Fibroblast of skin of back (primary cell): ENCODE results near the gene CHRNA4.

Source experiments
- DNase-seq: peaks from one replicate; pipeline ENCODE4 v3.0.0-alpha.2; 2013

Gene CHRNA4

DNA sequence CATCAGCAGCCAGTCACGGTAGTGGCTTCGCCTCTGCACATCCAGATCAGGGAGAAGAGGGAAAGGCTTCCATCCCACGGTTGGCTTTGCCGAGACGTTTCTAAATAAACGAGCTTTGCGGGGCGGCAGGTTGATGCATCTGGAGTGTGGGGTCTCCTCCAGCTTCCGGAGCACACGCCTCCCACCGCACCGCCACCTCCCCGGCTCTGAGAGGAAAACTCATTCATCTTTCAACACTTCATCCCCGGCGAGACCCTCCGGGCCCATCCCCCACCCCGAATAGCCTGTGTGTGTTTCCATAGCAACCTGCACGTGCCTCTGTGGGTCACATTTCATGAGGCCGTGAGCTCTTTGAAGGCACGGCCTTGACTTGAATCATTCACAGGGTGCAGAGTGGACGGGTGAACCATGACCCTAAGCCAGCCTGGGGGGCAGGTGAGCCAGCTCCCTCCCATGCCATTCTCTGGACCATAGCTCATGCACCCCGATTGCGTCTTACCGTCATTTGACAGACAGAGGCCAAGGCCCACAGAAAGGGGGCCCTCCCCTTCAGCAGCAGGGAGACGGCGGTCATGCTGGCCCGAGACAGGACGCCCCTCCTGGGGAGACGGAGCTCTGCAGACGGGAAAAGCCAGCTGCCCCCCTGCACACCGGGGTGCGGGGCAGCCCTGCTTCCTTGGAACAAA is 16.2 kb upstream of the CHRNA4 start:
- no peak for DNase-seq

DNA sequence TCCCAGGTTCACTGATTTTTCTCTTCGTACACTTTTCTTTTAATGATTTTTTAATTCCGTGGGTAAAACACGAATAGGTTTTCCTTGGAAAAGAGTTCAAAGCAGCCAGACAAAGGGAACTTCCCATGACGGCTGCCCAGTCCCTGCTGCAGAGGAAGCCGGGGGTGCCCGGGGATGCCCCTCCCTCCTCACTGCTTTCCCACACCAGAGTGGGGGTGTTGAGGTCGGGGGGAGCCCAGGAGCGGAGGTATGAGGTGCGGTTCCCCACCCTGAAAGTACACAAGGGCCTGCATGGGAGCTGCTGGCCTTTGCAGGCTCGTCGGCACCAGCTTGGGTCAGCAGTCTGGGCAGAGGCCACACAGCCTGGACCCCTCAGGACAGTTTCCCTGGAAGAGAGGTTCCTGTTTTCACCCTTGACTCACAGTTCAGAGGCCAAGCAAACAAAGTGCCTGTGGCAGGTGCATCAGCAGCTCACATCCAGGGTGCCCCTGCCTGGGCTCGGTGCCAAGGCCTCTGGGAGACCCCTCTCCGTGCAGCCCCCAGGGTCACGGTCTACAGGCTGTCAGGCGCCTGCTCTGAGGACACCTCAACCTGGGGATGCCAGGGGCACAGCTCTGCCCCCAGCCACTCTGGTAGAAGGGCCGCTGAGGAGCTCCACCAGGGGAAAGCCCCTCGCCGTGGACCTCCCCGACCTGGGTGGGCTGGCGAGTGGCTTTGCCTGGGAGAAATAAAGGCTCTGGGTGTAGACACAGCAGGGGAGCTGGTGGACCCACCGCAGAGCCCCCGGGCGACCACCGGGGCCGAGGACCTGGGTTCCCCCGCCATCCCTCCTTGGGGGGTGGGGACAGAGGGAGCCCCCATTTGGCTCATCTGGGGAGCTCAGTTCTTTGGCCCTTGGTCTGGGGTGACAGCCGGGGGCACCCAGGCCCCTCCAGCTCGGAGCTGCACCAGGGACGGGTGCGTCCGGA is 15.4 kb upstream of the CHRNA4 start:
- DNase-seq = no peak

DNA sequence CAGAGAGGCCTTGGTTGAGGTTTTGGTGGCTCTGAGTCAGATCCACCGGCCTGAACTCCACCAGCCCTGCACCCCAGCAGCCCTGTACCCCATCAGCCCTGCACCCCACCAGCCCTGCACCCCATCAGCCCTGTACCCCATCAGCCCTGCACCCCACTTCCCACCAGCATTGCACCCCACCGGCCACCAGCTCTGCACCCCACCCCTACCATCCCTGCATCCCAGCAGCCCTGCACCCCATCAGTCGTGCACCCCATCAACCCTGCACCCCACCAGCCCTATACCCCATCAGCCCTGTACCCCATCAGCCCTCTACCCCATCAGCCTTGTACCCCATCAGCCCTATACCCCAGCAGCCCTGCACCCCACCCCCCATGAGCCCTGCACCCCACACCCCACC is 14.3 kb upstream of the CHRNA4 start:
- DNase-seq = no peak

DNA sequence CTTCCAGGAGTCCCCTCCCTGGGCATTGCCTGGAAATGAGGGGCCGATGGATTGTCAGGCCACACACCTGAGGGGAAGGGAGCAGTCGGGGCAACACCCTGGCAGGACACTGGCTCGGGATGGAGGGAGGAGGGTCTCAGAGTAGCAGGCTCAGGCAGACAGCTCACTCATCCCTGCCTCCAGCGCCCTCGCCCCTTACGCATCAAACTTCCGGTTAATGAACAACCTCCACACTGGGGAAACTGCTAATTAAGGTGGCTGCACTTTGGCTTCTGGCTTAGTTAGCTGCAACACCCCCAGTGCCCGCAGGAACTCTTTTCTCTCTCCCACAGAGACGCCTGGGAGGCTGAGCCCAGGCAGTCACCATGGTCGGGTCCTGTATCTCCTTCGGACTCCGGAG is 13.4 kb upstream of the CHRNA4 start:
- no peak for DNase-seq

DNA sequence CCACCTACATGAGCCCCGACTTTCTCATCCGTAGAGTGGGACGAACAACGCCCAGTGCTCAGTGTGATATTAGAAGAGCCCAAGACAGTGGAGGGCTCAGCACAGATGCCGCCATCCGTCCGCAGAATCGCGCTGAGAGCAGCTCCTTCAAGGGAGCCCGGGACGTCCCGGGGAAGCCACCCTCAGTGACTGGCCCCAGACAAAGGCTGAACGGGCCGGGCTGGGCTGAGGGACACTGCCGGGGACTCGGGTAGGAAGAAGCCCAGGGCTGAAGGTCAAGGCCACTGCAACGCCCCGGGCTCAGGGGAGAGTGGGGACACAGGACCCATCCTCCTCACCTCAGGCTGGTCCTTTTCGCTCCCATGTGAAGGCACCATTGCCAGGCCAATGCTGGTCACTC is 12.8 kb upstream of the CHRNA4 start:
- no peak for DNase-seq

DNA sequence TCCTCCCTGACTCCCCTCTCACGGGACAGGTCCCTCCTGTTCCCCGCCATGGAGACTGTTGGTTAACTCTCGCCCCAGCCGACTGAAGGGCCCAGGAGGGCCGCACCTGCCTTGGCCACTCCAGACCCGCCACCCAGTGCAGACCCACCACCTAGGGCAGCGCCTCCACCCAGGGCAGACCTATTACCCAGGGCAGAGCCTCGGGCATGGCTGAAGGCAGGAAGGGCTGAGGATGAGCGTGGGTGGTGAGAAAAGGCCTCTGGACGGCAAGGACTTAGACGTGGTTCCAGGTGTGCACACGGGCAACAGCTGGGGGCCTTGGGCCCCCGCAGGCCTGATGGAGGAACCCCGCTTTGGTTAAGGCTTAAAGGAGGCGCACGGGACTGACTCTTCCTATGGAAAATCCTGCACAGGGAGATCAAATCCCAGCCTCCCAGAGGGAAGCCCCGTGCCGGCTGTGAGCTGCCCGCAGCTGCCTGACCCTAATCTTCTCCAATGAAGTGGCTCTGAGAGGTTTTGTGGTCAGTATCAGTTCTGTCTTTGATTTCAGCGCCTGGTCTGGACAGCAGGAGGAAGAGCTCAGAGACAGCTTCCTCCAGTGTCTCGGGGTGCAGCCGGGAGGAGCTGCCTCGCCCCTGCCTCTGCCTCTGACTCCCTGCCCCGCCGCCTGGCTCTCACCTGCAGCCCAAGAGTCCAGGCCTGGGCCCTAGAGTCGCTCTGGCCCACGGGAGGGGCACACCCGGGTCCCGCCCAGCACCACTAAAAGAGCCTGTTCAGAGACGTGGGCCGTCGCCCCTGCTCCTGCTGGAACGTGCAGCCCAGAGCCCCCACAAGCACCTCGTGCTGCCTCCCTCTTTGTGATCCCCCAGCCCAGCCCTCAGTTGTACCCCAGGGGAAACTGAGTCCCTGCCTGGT is 12.1 kb upstream of the CHRNA4 start:
- DNase-seq = no peak

DNA sequence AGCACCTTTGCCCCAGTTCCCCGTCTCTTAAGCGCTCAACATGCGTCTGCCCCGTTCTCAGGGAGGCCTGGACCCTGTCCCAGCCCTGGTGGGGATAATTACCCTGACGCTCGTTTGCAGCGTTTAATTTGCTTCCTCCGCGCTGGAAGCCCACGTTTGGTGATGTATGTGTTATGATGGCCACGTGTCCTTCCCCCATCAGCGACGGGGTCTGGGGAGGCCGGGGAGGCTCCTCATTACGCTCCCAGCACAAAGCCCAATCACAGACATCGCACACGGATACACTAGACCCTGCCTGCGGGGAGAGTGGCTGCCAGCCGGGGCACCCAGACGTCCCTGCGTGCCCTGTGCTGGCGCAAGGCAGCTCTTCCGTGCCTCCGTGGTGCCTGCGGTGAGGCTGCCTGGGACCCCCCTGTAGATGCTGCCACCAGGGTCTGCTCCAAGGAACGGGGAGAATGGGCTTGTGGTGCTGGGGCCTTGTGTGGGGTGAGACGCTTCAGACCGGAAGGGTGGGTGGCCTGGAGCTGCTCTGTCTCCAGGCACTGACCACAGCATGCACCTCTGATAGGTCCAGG is 10.2 kb upstream of the CHRNA4 start:
- no peak for DNase-seq

DNA sequence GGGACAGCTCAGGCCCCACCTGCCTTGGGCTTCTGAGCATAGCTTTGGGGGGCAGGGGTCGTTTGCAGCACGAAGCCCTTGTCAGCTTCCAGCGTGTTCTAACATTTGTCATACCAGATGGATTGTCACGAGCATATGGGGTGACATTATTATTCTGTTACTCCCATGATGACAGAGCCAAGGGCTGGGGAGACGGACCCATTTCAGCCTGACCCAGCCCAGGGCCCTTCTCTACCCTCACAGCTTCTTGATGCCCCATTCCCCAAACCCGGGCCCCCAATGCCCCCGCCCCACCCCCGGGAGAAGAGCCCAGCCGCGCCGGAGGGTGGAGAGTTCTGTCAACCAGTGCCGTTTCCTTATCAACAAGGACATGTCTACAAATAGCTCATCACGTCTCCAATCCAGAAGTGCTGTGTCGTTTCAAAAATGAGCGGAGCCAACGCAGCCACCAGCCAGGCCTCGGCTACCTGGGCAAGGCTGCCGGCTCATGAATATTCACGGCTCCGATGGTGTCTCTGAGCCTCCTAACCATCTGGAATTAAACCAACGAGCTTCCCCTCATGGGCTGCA is 9.6 kb upstream of the CHRNA4 start:
- DNase-seq = no peak

DNA sequence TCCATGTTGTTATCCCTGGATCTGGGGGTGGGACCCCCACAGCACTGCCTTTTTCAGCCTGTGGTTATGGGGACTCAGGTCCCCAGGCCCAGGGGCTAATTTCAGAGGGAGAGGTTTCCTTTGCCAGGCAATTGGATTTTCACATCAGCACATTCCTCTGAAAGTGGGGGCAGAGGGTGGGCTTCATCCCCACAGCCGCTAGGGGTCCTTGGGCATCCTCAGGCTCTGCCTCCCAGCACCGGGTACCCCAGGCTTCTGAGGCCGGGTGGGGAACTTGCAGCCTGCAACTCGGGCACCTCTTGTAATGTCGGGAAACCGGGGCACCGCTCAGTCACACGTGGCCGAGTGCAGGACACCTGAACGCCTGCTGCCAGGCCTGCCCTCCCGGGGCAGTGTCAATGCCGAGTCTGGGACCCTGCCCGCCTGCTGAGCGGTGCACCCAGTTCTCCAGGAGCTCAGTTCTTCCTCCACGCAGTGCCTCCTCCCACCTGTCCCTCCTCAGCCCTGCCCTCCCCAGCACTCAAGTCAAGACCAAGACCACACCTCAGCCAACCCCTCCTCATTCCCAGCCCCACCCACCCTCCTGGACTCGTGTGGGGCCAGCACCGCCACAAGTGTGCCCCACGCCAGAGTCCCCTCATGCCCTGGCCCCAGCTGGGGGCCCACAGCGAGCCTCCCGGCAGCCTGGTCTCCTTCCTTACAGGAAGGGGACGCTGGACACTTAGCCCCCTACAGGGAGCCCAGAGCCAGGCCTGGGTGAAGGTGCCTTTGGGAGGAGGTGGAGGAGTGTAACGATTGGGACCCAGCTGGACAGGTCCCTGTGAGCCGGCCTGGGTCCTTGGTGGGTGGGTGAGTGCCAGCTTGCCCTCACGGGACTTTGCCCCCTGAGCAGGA is 8.8 kb upstream of the CHRNA4 start:
- DNase-seq = no peak

DNA sequence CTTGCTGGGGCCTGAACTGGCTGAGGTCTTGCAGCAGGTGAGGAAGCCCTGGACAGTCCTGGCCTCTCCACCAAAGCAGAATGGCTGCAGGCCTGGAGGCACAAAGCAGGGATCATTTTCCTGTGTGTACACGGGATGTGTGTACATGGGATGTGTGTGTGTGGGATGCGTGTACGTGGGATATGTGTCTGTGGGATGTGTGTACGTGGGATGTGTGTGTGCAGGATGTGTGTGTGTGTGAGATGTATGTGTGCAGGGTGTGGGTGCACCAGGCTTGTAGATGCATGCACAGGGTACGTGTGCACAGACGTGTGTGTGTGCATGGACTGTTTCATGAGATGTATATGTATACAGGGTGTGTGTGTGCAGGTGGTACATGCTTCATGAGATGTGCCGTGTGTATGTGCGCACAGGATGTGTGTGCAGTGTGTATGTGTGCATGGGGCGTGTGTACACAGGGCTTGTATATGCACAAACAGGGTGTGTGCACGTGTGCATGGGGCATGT is 7.9 kb upstream of the CHRNA4 start:
- no peak for DNase-seq

DNA sequence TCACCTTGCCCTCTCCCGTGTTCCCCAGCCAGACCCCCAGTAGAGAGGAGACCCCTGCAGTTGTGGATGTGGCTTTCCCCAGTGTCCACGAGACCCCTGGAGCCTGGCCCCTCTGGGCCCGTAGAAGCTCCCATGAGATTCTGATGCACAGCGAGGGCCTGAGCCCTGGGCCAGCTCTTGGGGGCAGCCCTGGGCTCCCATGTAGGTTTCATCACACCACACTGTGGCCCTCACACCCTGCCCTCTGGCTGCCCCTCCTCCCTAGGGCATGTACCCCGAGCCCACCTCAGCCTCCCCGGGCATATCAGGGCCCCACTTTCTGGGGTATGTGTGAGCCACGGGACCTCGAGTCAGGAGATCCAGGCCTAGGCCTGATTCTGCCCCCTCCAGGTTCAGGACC is 7.0 kb upstream of the CHRNA4 start:
- no peak for DNase-seq

DNA sequence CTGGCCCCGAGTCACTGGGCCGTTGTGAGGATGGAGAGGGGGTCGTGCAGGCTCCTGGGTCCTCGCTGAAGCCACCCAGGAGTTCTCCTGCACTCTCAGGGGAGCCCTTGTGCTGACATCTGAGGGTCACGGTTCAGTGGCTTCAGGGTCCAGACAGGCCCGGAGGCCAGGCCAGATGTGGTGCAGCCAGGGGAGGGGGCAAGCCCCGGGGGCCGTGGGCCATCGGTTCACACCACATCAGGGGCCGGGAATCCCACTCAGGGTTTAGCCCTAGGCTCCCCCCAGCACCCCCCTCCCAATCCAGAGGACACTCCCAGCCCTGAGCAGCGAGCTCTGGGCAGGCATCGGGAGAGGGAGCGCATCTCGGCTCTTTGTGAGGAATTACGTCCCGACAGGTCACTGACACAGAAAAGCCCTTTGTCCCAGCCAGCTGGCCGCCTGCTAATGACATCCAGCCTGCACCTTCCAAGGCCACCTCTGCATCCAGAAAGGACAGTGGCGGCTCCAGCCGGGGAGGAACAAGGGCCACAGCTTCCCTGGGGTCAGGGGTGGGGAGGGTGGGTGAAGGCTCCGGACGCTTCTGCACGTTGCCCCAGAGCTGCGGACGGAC is 6.4 kb upstream of the CHRNA4 start:
- DNase-seq = no peak

DNA sequence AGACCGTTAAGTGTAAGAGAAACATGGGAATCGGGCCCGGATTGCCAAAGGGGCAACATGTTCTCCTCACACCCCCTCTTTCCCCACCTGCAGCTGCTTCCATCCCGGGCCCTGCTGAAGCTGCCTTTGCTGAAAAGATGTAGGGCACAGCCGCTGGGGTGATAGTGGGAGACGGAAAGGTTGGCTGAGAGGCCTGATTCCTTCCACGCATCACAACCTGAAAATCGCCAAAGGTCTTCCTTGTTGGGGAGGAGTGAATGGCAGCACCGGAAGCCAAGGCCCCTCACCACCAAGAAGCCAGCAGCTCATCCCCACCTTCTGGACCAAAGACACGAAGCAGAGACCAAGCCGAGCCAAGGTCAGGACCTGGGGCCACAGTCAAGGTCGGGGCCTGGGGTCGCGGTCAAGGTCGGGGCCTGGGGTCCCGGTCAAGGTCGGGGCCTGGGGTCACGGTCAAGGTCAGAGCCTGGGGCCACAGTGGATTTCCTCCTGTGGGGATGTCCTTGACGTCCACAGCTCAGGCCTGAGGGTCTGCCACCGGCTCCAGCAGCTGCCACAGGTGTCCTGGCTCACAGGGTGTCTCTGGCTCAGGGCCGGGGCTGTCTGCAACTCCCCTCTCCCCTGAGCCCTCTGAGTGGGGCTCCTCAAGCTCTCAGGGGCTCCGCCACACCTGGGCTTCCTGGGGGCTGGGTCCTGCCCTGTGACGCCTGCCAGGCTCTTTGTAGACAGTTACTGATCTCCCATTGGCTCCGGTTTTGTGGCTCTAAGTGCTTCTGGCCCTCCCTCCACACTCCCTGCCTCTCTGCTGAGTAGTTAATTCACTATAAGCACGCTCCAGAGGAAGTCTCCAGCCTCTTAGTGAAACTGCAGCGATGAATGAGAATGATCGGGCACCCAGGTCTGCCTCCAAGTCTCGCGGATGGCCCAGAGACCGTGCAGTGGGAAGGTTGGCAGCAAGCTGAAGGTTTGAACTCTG is 5.5 kb upstream of the CHRNA4 start:
- no peak for DNase-seq

DNA sequence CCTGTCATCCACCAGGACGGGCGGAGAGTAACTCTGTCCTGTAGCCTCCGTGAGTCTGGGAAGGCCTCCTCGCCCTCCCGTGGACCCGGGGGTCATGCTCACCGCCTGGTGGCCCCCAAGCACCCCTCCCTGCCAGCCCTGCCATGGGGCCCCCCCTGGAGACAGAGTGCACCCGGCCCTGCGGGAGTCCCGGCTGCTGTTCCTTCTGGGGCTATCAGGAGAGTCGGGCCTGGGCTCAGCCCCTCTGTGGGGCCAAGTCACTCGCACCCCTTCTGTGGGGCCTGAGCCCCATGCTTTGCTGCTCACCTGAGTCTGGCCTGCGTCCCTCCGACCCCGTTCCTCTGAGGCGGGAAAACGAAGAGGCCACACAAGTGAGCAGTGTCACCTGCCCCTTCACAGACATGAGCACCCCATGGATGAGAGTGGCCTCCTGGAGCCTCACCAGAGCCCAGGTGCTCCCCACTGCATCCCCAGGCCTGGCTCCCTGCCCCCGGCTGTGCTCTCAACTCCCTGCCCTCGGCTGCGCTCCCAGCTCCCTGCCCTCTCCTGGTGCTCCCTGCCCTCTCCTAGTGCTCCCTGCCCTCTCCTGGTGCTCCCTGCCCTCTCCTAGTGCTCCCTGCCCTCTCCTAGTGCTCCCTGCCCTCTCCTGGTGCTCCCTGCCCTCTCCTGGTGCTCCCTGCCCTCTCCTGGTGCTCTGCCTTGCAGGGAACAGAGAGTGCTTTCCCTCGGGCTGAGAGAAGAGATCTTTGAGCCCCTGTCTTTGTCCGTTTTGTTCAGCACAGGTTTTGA is 4.6 kb upstream of the CHRNA4 start:
- DNase-seq = no peak

DNA sequence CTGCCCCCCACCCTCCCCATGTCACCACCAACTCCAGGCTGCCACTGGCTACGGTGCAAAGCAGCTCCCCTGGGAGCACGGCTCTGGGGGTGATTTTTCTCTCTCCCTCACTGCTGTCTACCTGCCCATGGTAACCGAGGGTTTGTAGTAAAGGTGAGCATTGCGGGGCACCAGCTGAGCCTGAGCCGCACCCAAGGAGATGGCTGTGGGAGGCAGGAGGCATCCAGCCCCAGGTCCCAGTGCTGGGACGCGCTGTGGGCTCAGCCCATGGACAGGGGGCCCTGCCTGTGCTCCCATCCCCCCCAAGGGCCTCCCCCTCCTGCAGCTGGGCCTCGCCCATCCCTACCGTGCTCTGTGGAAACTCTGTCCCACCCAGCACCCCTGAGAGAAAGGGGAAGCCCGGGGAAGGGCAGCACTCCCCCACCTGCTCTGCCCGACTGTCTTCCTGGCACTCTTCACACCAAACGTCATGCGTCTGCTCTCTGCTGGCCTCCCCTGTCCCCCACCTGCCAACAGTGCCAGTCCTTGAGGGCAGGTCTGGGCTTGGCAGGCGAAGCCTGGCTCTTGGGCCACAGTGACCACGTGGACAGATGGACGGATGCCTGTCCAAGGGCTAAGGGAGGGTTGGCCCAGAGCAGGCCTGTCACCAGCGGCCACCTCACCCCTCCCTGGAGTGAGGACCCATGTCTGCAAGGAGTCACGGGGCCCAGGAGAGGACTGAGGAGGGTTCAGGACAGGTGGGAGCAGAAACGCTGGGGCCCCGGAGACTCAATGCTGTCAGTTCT is 3.8 kb upstream of the CHRNA4 start:
- DNase-seq = no peak

DNA sequence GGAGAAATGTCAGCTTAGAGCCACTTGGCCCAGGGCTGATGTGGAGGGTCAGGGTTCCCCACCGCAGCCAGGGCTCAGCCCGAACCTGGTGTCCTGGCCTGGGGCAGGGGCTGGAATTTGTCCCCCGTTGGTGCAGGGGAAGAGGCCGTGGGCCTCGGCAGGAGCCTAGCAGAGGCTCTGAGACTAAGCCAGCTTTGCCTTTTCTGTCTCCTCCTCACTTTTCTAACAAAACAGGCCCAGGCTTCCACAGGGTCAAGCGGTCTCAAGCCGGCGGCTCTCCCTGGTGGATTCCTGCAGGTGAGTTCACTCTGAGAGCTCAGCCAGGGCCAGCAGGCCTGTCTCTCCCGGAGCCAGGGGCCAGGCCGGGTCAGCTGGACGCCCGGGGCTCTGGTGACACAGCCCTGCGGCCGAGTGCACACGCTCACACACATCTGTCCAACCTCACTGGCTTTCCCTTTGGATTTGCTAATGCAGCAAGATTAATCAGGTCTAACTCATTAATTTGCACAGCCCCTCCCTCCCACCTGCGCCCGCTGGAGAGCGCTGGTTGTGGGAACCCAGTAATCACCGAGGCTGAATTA is 2.9 kb upstream of the CHRNA4 start:
- DNase-seq = no peak
